CD4-positive, alpha-beta T cell treated with Interleukin-15 for 1 hour (primary cell): ENCODE data around the gene PRPF6.

Experiments used
- DNase-seq: peaks from one replicate; pipeline ENCODE4 v3.0.0-alpha.2; 2020

PRPF6 gene

GRCh38 chr20:64037498-64038213, 56.7 kb downstream of the PRPF6 start:
- DNase-seq: no peak

- DNase-seq: no peak
These were observed 57.3 kb downstream of the PRPF6 start for GRCh38 chr20:64038224-64038564.

- peak; percentile 69 for DNase-seq
These were observed 57.8 kb downstream of the PRPF6 start for GRCh38 chr20:64038565-64039292.

DNA sequence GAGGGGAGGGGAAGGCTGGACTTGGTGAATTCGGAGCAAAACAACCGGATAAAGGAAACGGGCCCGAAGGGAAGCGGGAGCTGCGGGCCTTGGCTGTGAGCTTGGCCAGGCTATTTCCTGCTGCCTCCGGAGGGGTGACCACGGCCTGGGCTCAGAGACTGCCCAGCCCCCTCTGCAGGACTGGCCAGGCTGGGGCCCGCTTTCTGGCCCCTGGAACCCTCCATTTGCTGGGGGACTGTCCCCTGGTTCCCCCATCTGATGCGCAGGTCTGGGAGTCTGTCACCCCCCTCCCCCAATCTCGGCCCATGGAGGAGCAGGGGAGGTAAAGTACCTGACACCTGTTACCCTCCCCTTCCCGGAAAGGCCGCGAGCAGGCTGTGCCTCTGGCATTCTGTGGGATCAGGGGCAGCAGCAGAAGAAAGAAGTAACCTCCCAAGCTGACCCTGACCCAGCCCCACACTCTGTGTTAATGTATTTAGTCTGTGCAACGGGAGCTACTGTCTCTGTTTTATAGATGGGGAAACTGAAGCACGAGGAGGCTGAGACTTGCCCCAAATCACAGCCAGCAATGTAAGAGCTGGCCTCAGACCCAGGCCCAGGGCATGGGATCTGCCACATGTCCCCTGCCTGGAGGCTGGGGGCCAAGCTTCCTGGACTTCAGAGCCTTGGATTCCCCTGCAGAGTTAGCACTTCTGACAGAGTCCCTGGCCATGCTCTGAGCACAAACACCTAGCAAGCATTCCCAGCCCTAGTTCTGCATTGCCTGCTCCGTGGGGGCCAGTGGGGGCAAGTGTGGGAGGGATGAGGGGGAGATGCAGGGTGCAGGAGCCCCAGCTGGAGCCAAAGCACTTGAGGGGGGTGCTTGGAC, 58.6 kb downstream of the PRPF6 start:
- no peak for DNase-seq

GRCh38 chr20:64040231-64041039, 59.5 kb downstream of the PRPF6 start:
- no peak for DNase-seq

DNA sequence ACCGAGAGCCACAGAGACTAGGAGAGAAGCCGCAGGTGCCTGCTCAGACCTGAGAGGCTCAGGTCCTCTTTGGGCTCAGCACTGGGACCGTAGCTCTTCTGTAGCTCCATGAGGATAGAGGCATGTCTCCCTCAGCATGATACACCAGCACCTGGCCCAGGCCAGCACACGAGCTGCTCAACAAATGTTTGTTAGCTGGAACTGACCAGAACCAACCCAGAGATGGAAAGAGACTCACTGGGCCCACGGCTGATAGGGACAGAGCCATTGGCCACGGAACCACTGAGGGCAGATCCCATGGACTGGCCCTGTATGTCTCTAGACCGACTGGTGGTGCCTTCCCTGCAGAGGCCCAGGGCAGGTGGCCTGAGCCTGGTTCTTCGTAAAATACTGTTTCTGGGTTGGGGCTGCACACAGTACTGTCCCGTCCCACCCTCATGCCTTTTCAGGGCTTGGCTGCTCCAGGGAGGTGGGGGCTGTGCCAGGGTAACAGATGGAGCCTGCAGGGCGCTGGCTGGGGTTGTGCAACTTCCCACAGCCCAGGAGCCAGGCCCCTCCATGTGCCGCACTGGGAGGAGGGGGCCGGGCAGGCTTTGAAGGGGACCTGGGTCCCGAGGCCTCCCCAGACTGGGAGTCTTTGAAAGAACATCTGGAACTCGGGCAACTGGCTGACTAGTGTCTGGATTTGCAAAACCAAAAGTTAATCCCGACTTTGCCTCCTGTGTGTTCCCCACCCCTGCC, 60.3 kb downstream of the PRPF6 start:
- DNase-seq: no peak

- DNase-seq: no peak
These were observed 60.8 kb downstream of the PRPF6 start for GRCh38 chr20:64041781-64042053.

- DNase-seq: no peak
These were observed 61.3 kb downstream of the PRPF6 start for GRCh38 chr20:64042054-64042781.

- DNase-seq: no peak
These were observed 62.8 kb downstream of the PRPF6 start for GRCh38 chr20:64043768-64044167.

DNA sequence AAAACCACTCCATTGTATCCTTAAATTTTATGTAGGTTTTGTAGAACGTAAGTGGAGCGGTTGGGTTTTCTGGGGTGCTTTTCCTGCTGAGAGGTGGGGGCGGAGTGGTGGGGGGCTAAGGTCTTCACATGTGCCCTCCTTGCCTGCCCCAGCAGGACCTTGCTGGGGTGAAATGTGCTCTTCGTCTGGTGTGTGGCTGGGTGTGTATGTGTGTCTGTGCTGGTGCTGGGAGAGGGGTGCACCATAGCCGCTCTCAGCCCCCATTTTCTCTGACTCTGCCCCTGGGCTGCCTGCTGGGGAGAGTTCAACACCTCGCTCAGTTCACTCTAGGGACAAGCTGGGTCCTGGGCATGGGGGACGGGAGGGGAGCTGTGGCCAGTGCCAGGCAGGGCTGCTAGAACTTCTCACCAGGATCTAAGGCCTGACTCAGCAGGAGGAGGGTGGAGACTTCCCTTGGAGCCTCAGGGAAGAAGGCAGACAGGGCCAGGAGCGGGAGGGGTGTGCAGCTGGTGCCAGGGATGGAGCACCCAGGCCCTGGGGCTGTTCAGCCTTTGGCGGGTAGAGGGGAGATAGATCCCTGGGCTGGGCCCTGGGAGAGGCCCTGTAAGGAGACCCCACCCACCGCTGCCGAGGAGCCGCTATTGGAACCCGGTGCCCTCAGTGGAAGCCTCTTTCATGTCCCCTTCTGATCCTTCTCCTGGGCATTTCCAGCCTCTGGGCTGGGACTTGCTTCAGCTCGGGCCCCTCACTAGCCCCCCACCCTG, 63.7 kb downstream of the PRPF6 start:
- no peak for DNase-seq

DNA sequence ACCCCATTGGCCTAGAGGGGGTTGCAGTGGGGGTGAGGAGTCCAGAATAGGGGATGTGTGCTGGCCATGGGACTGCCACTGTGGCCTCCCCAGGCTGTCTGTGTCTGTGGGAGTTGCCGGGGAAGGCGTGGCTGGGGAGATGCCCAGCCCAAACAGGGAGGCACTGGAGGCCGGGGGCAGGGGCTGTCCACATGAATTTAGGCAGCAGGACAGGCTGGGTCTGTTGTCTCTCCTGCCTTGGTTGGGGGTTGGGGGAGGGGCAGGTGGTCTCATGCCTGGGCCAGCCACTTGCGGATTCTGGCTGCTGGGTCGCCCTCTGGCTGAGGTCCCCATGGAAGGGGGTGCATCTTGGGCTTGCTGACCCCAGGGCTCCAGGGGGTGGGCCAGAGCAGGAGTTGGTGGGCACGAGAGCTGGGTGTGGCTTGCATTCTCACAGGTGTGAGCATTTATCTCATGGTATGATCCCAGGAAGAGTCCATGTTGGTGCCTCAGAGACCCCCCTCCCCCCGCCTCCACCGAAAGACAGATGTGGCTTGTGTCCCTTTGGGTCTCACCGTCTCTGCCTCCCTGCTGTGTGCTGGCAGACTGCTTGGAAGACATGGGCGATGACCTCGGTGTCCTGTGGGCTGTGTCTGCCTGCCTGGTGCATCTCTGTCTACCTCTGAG, 64.5 kb downstream of the PRPF6 start:
- DNase-seq: no peak

DNA sequence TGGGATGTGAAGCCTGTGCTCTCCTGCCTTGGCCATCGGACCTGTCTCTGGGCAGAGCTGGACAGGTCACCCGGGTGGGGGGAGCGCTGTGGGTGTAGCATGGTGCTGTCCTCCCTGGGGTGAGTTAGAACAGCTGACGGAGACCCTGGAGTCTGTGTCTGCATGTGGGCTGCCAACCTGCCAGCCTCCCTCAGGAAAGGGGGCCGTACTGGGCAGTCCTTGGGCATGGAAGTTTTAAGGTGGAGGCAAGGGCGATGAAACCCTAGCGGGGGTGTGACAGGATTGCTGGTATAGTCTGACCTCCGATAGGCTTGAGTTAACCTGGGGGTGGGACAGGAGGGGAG, 66.1 kb downstream of the PRPF6 start:
- no peak for DNase-seq

DNA sequence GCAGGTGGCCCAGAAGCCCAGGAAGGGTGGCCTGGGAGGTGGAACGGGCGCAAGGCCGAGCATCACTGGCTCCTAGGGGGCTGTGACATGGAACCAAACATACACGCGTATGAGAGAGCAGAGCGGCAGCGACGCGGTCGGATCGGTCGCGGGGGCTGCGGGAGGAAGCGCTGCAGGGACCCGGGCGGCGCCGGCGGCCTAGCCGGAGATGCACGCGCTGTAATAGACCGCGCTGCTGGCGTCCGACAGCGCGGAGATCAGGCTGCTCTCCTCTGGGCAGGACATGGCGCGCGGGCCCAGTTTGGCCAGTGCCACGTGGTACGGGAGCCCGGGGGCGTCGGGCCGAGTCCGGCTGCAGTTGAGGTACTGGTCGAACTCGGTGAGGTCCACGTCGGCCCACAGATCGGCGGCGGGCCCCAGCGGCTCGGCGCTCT, 67.1 kb downstream of the PRPF6 start:
- no peak for DNase-seq

GRCh38 chr20:64048402-64049044, 67.6 kb downstream of the PRPF6 start:
- no peak for DNase-seq

DNA sequence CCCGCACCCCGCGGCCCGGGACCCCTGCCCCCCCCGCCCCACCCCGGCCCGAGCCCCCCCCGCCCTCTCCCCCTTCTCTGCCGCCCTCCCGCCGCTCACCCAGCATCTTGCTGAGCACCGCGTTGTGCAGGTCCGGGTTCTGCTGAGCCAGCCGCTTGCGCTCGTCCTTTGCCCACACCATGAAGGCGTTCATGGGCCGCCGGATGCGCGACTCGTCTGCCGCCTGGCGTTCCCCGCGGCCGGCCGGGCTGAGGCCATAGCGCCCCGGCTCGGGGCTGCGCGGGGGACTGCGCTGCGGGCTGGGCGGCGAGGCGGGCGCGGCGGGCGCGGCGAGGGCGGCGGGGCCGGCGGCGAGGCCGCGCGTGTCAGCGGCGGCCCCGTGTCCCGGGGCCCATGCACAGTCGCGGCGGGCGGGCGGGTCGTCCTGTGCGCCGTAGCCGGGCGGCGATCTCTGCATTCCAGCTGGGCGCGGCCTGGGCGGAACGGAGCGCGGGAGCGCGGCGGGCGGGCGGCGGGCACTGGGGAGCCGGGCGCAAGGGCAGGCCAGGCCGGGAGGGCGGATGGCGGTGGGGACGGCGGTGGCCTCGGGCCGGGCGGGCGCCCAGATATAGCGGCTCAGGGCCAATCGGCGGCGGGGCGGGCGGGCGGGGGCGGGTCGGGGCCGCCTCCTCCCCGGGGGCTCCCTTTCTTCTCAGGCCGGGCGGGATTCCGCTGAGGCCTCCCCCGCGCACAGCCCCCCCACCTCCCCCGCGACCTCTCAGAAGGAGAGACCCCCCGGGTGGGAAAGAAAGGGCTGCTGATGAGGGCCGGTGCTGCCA, 68.3 kb downstream of the PRPF6 start, which contains the start of gene SOX18:
SOX18 (minus strand) TSS at position 580 of the 818 bp plus-strand sequence; CDS start at position 457, 123 bp downstream.
- no peak for DNase-seq

- DNase-seq: no peak
These were observed 68.9 kb downstream of the PRPF6 start for GRCh38 chr20:64049878-64050260.

DNA sequence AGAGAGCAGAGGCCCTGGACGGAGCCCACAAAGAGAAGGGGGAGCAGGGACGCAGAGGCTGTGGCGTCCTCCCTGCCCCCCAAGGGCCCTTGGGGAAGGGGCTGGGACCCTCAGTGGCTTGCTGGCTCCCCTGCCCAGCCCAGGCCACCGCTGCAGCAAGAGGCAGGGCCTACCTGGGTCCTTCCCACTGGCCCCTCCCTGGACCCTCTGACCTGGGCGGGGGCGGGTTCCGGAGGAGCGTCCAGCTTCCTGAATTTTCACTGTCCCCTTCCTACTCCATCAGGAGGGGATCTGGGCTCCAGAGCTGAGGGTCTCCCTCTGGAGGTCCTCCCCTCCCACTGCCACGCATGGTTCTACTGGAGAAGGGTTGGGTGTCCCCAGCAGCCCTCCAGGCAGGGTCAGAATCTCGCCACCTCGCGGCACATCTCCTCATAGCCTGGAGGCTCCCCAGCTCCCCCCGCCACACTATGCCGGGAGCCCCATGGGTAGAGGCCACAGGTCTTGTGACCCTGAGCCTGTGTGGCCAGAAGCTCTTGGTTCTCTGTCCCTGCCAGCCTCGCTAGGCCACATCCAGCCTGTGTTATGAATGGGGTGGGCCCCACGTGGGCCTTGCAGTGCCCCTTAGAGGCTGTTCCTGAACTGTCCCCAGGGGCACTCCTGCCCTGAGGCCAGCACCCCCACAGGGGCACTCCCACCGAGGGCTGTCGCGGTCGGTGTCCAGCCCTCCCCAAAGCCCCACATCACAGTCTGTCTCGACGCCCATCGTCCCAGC, 69.5 kb downstream of the PRPF6 start:
- DNase-seq: no peak

DNA sequence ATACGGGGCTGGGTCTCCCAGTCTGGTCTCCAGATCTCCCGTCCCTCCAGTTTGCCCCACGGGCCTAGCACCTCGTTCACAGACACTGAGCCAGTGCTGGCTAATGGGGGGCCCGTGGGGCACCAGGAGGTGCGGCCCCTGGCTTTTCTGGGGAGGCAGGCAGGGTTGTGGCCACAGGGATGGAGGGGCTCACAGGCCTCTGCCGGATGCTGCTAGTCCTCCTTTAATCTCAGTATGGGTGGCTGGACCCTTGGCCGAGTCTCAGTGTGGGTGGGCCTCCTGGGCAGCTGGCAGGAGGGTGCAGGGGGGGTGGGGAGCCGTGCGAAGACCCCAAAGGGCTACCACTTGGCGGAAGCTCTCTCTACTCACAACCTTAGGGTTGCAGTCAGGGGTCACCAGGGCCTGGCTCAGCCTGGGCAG, 70.1 kb downstream of the PRPF6 start:
- DNase-seq: no peak
